Measurements from ENCODE around the gene INTS6.

The INTS6 gene

GRCh38 chr13:51371768-51372399, 81.0 kb downstream of the INTS6 start:
- TF ChIP-seq CTCF (IDR thresholded peaks at IDR 0.05; ENCODE audit: extremely low read depth, missing control alignments) = no peak
- no peak for DNase-seq (ENCODE audit: low spot score)

- DNase-seq (ENCODE audit: low spot score) = no peak
- TF ChIP-seq CTCF (IDR thresholded peaks at IDR 0.05; ENCODE audit: extremely low read depth, missing control alignments) = no peak
Measured at GRCh38 chr13:51370811-51371210, 82.0 kb downstream of the INTS6 start.

- no peak for DNase-seq (ENCODE audit: low spot score)
- TF ChIP-seq CTCF (IDR thresholded peaks at IDR 0.05; ENCODE audit: extremely low read depth, missing control alignments) = no peak
Measured at GRCh38 chr13:51370116-51370515, 82.7 kb downstream of the INTS6 start.

- TF ChIP-seq CTCF (IDR thresholded peaks at IDR 0.05; ENCODE audit: extremely low read depth, missing control alignments) = no peak
- no peak for DNase-seq (ENCODE audit: low spot score)
Measured at GRCh38 chr13:51364404-51365008, 88.3 kb downstream of the INTS6 start.

GRCh38 chr13:51363625-51364024, 89.2 kb downstream of the INTS6 start:
- DNase-seq (ENCODE audit: low spot score) = no peak
- TF ChIP-seq CTCF (IDR thresholded peaks at IDR 0.05; ENCODE audit: extremely low read depth, missing control alignments) = no peak

- TF ChIP-seq CTCF (IDR thresholded peaks at IDR 0.05; ENCODE audit: extremely low read depth, missing control alignments) = no peak
- DNase-seq (ENCODE audit: low spot score) = no peak
Measured at GRCh38 chr13:51361106-51361505, 91.7 kb downstream of the INTS6 start.

- no peak for TF ChIP-seq CTCF (IDR thresholded peaks at IDR 0.05; ENCODE audit: extremely low read depth, missing control alignments)
- DNase-seq (ENCODE audit: low spot score) = no peak
Measured at GRCh38 chr13:51360489-51360888, 92.3 kb downstream of the INTS6 start.

All from GM20000 (cell line).